Fibroblast of the aortic adventitia (primary cell): ENCODE data around the gene ACOT6. TPM values are rescaled to one million over a fixed set of nuclear protein-coding genes. Genes with fewer than 3 reads are reported as not detected.
"Not testable (repeated sequence)": the region's sequence is repeated elsewhere in the genome, so short reads cannot be mapped to it uniquely, and the experiment has no call there.

Source experiments
- DNase-seq: peaks from one replicate; pipeline ENCODE4 v3.0.0-alpha.2; 2010; ENCODE audit warnings: low read depth
- H3K4me3 ChIP-seq: 2 replicates; pipeline ENCODE4 v1.5.1; 2011; ENCODE audit warnings: low read depth, mild to moderate bottlenecking, control low read depth, low read length, moderate library complexity
- total RNA-seq: library from RNA; depleted of rRNA; stranded (reverse); fragments of >200 nt; gene quantifications from 2 replicates; pipeline ENCODE4 v1.2.3, GENCODE V29; 2012; ENCODE audit warnings: low replicate concordance
- TF ChIP-seq, protein P1 (sequence below): IDR thresholded peaks from 2 replicates; pipeline ENCODE4 v1.5.1; 2011; ENCODE audit warnings: mild to moderate bottlenecking, low read length, control low read depth, inconsistent platforms; ENCODE audit not compliant: insufficient read depth

The ACOT6 gene
- total RNA-seq, 1 donor, result not detected

DNA sequence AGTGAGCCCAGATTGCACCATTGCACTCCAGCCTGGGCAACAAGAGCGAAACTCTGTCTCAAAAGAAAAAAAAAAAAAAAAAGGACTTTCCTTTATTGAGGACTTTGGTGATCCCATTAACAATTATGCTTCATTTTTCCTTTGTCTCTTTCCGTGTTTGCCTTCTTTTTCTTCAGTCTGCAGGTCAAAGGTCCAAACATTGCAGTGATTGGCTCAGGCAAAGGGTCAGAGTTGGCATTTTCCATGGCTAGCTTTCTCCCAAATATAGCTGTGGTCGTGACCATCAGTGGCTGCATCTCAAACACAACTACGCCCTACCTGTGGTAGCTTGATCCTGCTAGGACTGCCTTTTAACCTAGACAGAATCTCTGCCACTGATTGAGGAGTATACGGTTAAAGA lies 25.5 kb downstream of the ACOT6 start:
- DNase-seq, result no peak
- TF ChIP-seq, protein P1, sequence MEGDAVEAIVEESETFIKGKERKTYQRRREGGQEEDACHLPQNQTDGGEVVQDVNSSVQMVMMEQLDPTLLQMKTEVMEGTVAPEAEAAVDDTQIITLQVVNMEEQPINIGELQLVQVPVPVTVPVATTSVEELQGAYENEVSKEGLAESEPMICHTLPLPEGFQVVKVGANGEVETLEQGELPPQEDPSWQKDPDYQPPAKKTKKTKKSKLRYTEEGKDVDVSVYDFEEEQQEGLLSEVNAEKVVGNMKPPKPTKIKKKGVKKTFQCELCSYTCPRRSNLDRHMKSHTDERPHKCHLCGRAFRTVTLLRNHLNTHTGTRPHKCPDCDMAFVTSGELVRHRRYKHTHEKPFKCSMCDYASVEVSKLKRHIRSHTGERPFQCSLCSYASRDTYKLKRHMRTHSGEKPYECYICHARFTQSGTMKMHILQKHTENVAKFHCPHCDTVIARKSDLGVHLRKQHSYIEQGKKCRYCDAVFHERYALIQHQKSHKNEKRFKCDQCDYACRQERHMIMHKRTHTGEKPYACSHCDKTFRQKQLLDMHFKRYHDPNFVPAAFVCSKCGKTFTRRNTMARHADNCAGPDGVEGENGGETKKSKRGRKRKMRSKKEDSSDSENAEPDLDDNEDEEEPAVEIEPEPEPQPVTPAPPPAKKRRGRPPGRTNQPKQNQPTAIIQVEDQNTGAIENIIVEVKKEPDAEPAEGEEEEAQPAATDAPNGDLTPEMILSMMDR, result no peak

DNA sequence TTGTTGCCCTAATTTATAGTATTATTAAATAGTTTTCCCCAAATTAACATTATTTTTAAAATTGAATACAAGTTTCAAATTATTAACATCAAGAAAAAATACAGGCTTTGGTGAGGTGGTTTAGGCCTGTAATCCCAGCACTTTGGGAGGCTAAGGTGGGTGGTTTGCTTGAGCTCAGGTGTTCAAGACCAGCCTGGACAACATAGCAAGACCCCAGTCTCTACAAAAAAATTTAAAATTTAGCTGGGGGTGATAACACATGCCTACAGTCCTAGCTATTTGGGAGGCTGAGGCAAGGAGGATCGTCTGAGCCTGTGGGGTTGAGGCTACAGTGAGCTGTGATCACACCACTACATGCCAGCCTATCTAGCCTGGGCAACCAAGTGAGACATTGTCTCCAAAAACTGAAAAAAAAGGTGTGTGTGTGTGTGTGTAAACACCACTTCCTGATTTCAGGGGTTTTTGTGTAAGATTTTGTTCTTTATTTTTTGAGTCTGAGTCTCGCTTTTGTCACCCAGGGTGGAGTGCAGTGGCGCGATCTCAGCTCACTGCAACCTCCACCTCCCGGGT lies 28.6 kb downstream of the ACOT6 start:
- TF ChIP-seq, protein P1, result no peak
- DNase-seq, result no peak
- no peak overlapping the region for H3K4me3 ChIP-seq

More for the DNA sequence above, 25.5 kb downstream of the ACOT6 start:
- H3K4me3 ChIP-seq, result no peak overlapping the region

DNA sequence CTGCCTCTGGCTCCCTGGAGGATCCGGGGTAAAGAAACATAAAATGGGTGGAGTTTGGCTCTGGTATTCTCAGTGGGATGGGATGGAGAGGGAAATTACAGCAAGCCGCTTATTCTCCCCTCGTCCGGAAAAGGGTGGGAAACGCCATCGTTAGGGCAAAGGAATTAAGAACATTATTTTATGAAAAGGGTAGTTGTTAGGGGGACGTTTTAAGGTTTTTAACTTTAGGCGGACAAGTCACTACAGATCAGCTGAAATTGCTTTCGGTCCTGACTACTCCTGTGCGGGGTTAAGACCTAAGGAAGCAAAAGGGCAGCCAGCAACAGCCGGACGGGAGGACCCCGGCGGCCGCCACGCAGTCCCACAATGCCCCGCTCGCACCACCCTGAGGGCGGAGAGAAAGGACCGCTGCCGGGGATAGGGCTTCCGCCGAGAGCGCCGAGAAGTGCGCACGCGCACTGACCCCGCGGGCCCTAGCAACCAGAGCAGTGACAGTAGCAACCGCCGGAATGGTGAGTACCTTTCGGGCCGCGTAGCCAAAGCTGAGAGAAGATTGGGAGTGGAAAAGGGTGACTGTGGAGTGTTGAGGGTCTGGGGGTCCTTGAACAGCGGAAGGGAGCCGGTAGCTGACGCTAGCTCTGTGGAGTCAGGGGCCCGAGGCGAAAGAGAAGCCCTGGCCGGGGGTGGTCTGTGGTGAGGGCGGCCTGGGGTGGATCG lies 32.4 kb downstream of the ACOT6 start, which contains the start of gene DNAL1:
Gene DNAL1 (plus strand): TSS at position 456 of the 717 bp plus-strand sequence. CDS start 54 bp downstream, at position 510.
- TF ChIP-seq, protein P1, result no peak
- H3K4me3 ChIP-seq, result peak within 1 kb of the TSS; percentile 99
- peak; percentile 88 for DNase-seq

DNA sequence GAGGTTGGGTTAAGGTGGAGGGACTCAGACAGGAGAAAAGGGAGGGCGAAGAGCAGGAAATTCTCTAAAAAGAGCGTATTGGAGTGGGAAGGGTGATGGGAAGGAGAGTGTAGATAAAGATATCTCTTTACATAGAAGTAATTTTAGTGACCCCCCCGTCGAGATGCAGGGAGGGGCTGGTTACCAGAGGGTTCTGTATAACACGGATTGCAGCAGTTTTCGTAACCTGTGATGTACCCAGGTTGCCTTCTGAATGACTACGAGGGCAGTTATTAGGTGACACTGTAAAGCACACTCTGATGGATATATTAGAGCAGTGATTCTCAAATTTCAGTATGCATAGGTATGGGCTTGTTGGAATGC lies 32.9 kb downstream of the ACOT6 start:
- TF ChIP-seq, protein P1, result no peak
- peak overlapping the region; percentile 99 for H3K4me3 ChIP-seq
- no peak for DNase-seq

DNA sequence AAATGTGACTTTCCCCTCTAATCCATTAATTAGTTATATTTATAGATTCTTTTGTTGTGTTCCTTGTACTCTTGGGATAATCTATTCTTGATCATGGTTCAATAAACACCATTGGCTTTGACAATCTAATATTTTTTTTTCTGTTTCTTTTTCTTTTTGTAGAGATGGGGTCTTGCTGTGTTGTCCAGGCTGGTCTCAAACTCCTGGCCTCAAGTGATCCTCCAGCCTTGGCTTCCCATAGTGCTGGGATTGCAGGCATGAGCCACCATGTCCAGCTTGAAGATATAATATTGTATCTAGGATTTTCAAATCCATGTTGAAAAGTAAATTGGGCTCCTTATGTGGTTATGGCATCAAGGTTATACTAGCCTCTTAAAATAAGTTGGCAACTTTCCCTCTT lies 38.7 kb downstream of the ACOT6 start:
- DNase-seq, result no peak
- TF ChIP-seq, protein P1, result no peak
- H3K4me3 ChIP-seq, result no peak overlapping the region

DNA sequence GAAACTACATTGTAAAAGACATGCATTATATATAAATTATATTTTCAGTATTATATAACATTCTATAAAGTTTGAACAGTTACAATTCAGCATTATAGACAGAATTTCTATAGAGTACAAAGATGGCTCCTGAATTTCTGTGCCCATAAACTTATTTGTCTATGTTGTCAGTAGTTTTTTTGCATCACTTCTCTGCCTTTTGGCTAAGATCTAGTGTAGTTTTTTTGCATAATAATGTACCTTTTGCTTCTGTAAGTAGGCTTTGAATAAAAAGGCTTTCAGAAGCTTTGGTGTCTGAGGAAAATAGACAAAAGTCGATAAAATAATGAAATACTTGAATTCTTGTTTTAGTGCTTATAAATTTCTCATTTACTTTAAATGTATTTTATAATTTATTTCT lies 43.5 kb downstream of the ACOT6 start:
- TF ChIP-seq, protein P1, result no peak
- no peak for DNase-seq

DNA sequence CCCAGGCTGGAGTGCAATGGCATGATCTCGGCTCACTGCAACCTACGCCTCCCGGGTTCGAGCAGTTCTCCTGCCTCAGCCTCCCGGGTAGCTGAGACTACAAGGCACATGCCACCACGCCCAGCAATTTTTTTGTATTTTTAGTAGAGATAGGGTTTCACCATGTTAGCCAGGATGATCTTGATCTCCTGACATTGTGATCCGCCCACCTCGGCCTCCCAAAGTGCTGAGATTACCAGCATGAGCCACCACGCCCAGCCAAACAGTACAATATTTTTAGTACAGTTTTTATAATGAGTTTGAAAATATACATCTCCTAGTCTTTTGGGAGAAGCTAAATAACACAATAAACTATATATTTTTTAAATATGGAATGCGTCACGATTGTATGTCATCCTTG lies 46.9 kb downstream of the ACOT6 start:
- not testable (repeated sequence) for DNase-seq, H3K4me3 ChIP-seq

More for the DNA sequence above, 43.5 kb downstream of the ACOT6 start:
- H3K4me3 ChIP-seq, result no peak overlapping the region
